Transverse colon (tissue), 4 donors: ENCODE results near the gene USO1. TPM values are rescaled to one million over a fixed set of nuclear protein-coding genes. Genes with fewer than 3 reads are reported as not detected.
"Not testable (repeated sequence)": the region's sequence is repeated elsewhere in the genome, so short reads cannot be mapped to it uniquely, and the experiment has no call there.

Experiments used
- DNase-seq: peaks from one replicate; pipeline ENCODE4 v3.0.0-alpha.2; 2019
- H3K27ac ChIP-seq, 4 donors: fragments of 200-600 bp; sonication (generic); 2 replicates each; pipeline ENCODE4 v1.5.1; 2016 to 2018; ENCODE audit warnings: inconsistent platforms in 4 of 4
- H3K27me3 ChIP-seq: fragments of 200-600 bp; sonication (generic); 2 replicates; pipeline ENCODE4 v1.5.1; 2017; ENCODE audit warnings: inconsistent platforms
- H3K36me3 ChIP-seq, 4 donors: fragments of 200-600 bp; sonication (generic); 2 replicates each; pipeline ENCODE4 v1.5.1; 2017 to 2019; ENCODE audit warnings: inconsistent platforms in 4 of 4
- H3K4me1 ChIP-seq, 4 donors: fragments of 200-600 bp; sonication (generic); 2 replicates each; pipeline ENCODE4 v1.5.1; 2017 to 2020; ENCODE audit warnings: inconsistent platforms in 4 of 4
- H3K4me3 ChIP-seq, 4 donors: fragments of 200-600 bp; sonication (generic); 1 replicate in 1 of 4; 2 replicates in 3 of 4; pipeline versions ENCODE4 v1.5.1 to v1.6.1; 2017 to 2019; ENCODE audit warnings: inconsistent platforms in 4 of 4
- H3K9me3 ChIP-seq, 2 donors: fragments of 200-600 bp; sonication (generic); 2 replicates each; pipeline ENCODE4 v1.5.1; 2017 to 2019; ENCODE audit warnings: inconsistent platforms in 2 of 2
- EP300 ChIP-seq: sonication (generic); formaldehyde crosslinking; IDR thresholded peaks from one replicate; pipeline ENCODE4 v1.6.1; 2017; ENCODE audit warnings: antibody characterized with exemption, low read depth
- POLR2A ChIP-seq: fragments of 450-650 bp; IDR thresholded peaks from one replicate; pipeline ENCODE4 v1.6.1; 2016; ENCODE audit warnings: antibody characterized with exemption, mild to moderate bottlenecking, moderate library complexity
- POLR2AphosphoS5 ChIP-seq, 3 donors: sonication (generic); formaldehyde crosslinking; IDR thresholded peaks; one replicate each; pipeline ENCODE4 v1.6.1; 2016; ENCODE audit warnings: antibody characterized with exemption in 3 of 3
- WGBS, 2 donors: methylation state at CpG; one replicate each; pipeline ENCODE4 v1.1.5; 2018; ENCODE audit warnings: low coverage in 1 of 2; 5-methylcytosine and 5-hydroxymethylcytosine counted together
- in situ Hi-C, 4 donors: fragments of 200-750 bp; cut with MboI; loops; one replicate each; pipeline versions ENCODE4 v1.15.0 to v1.15.1; 2017; ENCODE audit warnings: low sequenced_read_pairs in 3 of 4, low pct_ligation_motif_present in 1 of 4, low pct_unique_long_range_greater_than_20kb in 1 of 4
- intact Hi-C: fragments of 100-400 bp; cut with DNase I; formaldehyde crosslinking; loops from one replicate; pipeline ENCODE4 v1.15.1; 2023; ENCODE audit warnings: low total_unique reads
- total RNA-seq, 4 donors: library from RNA; depleted of rRNA; stranded (reverse); fragments of >200 nt; gene quantifications; one replicate each; pipeline ENCODE4 v1.1.0, GENCODE V29; 2016
- TF ChIP-seq, protein P1 (sequence below), 5 experiments: fragments of 200-600 bp in 3 of 5; fragments of 450-650 bp in 2 of 5; sonication (generic) in 3 of 5; IDR thresholded peaks; 1 replicate in 2 of 5; 2 replicates in 3 of 5; pipeline ENCODE4 v1.5.1; 2016 to 2017; ENCODE audit warnings: antibody characterized with exemption in 5 of 5, inconsistent platforms in 3 of 5, mild to moderate bottlenecking in 2 of 5, moderate library complexity in 1 of 5

The USO1 gene
- total RNA-seq, 4 donors from 2014 or later = 24.3 to 110 (median 61.0) TPM

DNA sequence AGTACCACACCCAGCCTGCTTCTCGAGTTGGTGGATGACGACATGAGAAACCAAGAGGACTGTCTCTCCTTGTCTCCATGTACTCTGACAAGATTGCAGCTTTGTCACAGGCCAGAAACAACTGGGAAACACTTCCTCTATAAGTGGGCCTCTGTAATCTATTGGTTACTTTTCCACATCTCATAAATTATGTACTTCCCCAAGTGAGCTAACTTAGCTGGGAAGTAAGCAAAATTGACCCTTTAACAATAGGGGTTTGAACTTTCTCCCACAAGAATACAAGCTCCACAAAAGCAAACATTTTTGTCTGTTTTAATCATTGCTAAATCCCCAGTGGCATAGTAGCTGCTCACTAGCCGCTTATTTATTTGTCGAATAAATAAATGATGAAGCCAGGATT, 14.1 kb upstream of the USO1 start:
- Histone ChIP-seq H3K27me3 (no peaks in the 10 kb centered on the region), H3K4me3 (no peak overlapping the region), H3K36me3 (no peaks in the 10 kb centered on the region), H3K9me3 (no peaks in the 10 kb centered on the region), H3K27ac (no peak overlapping the region), H3K4me1 (peaks cover 0 to 12% (median 2%) of the 10 kb centered on the region in 4 donors)
- in situ Hi-C loops (no loop called here), intact Hi-C loops (no loop called here)
- 81 to 90% methylated on average over 2 to 4 of the region's 4 CpGs for WGBS, 2 donors
- TF ChIP-seq, protein P1, sequence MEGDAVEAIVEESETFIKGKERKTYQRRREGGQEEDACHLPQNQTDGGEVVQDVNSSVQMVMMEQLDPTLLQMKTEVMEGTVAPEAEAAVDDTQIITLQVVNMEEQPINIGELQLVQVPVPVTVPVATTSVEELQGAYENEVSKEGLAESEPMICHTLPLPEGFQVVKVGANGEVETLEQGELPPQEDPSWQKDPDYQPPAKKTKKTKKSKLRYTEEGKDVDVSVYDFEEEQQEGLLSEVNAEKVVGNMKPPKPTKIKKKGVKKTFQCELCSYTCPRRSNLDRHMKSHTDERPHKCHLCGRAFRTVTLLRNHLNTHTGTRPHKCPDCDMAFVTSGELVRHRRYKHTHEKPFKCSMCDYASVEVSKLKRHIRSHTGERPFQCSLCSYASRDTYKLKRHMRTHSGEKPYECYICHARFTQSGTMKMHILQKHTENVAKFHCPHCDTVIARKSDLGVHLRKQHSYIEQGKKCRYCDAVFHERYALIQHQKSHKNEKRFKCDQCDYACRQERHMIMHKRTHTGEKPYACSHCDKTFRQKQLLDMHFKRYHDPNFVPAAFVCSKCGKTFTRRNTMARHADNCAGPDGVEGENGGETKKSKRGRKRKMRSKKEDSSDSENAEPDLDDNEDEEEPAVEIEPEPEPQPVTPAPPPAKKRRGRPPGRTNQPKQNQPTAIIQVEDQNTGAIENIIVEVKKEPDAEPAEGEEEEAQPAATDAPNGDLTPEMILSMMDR (IDR thresholded peaks at IDR 0.05) = no peak
- TF ChIP-seq POLR2AphosphoS5 (IDR thresholded peaks at IDR 0.05) (no peak), POLR2A (no peak), EP300 (no peak)
- DNase-seq = no peak

DNA sequence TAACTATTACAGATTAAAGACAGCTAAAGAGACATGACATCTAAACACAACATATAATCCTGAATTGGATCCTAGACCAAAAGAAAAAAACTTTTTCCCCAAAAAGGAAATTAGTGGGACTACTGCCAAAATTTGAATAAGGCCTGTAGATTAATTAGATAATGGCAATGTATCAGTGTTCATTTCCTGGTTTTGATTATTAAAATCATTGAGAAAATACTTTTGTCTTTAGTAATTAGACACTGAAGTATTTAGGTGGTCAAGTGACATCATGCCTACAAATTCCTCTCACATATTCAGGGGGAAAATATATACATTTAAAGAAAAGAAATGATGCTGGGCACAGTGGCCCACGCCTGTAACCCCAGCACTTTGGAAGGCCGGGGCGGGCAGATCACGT, 10.4 kb upstream of the USO1 start:
- TF ChIP-seq, protein P1 (IDR thresholded peaks at IDR 0.05) = no peak
- TF ChIP-seq POLR2AphosphoS5 (IDR thresholded peaks at IDR 0.05) = no peak
- no peak for TF ChIP-seq EP300
- TF ChIP-seq POLR2A = no peak
- H3K4me3 ChIP-seq = no peak overlapping the region
- H3K27ac ChIP-seq = no peak overlapping the region
- in situ Hi-C loops (no loop called here), intact Hi-C loops (no loop called here)
- H3K9me3 ChIP-seq = no peaks in the 10 kb centered on the region
- H3K27me3 ChIP-seq = no peaks in the 10 kb centered on the region
- WGBS, 2 donors = 92 to 96% methylated on average over 2 to 4 of the region's 4 CpGs
- no peaks in the 10 kb centered on the region for H3K36me3 ChIP-seq
- DNase-seq = no peak
- H3K4me1 ChIP-seq = peaks cover 0 to 12% (median 0%) of the 10 kb centered on the region in 4 donors

DNA sequence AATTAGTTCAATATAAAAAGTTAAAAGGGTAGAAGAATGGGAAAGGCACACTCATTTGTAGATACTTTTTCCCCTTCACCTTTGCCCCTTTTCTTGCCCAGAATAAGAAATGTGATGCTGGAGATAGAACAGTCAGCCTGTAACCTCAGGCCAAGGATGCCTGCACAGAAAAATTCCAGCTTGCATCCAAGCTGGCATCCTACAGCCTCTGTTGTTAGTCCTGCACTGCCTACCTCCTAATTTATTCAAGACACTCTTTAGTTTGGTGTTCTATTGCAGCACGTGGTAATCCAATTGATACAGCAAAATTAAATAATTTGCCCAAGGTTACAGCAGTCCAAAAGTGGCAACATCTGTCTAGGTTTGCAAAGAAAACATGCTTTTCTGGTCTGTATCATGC, 9.7 kb upstream of the USO1 start:
- peak overlapping the region in 2 of 4 donors; percentile 1 to 35 for H3K27ac ChIP-seq
- in situ Hi-C loops = no loop called here
- 67 to 69% methylated on average over 1 of the region's 1 CpG for WGBS, 2 donors
- H3K9me3 ChIP-seq = no peaks in the 10 kb centered on the region
- no peaks in the 10 kb centered on the region for H3K36me3 ChIP-seq
- no peaks in the 10 kb centered on the region for H3K27me3 ChIP-seq
- TF ChIP-seq POLR2AphosphoS5 (IDR thresholded peaks at IDR 0.05) = no peak
- TF ChIP-seq POLR2A = no peak
- TF ChIP-seq, protein P1 (IDR thresholded peaks at IDR 0.05) = no peak
- no peak for TF ChIP-seq EP300
- no peak for DNase-seq
- no peak overlapping the region for H3K4me3 ChIP-seq
- intact Hi-C loops = no loop called here
- peaks cover 0 to 12% (median 0%) of the 10 kb centered on the region in 4 donors for H3K4me1 ChIP-seq

DNA sequence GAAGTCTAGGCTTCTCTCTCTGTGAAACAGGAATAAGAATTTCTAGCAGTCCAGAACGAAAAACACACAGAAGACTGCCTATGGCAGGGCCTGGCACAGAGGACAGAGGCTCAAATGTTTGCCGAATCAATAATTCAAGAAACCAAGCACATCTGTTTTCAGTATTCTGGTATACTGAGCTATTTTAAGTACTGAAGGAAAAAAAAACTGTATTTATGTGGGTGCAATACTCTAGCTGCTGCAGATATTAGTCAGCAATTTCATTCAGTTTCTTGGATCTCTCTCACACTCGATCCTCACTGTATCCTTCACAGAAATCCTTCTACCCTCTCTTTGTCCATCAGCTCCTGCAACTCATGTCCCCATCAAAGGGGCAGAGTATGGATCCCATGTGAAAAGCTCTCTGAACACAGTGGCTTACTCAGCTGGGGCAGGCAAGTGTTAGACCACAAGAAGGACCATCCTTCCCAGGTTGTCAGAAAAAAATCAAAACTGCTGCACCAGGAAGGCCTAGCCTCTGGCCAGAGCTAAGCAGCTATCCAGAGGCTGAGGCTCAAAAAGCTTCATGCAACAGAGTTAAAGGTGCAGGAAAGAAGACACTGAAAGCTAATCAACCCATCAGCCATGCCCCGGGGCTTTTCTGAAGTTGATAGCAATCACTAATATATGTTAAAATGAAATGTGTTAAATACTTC, 9.1 kb upstream of the USO1 start:
- H3K27me3 ChIP-seq = no peaks in the 10 kb centered on the region
- H3K27ac ChIP-seq = peak overlapping the region in 3 of 4 donors; percentile 1 to 35 (median 14)
- WGBS, 2 donors = 43 to 65% methylated on average over 4 of the region's 4 CpGs
- H3K36me3 ChIP-seq = no peaks in the 10 kb centered on the region
- DNase-seq = no peak
- no peaks in the 10 kb centered on the region for H3K9me3 ChIP-seq
- intact Hi-C loops = no loop called here
- H3K4me3 ChIP-seq = no peak overlapping the region
- TF ChIP-seq EP300 (no peak), POLR2AphosphoS5 (IDR thresholded peaks at IDR 0.05) (no peak), POLR2A (no peak)
- TF ChIP-seq, protein P1 (IDR thresholded peaks at IDR 0.05) = no peak
- peaks cover 0 to 12% (median 0%) of the 10 kb centered on the region in 4 donors for H3K4me1 ChIP-seq
- in situ Hi-C loops = no loop called here

DNA sequence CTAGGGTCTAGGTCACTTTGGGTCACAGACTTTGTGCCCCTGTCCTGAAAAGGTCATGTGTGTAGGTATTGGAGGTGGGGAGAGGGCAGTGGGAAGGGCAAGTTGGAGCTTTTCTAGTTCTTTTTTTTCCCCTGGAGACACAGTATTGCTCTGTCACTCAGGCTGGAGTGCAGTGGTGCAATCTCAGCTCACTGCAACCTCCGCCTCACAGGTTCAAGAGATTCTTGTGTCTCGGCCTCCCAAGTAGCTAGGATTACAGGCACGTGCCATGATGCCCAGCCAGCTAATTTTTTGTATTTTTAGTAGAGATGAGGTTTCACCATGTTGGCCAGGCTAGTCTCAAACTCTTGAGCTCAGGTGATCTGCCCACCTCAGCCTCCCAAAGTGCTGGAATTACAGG, 8.3 kb upstream of the USO1 start:
- H3K4me3 ChIP-seq, H3K36me3 ChIP-seq, H3K27ac ChIP-seq, H3K27me3 ChIP-seq, intact Hi-C loops, in situ Hi-C loops, DNase-seq, H3K9me3 ChIP-seq: not testable (repeated sequence)
- 97% methylated on average over 3 of the region's 3 CpGs; no CpG with 5 or more reads in 1 of the 2 donors for WGBS, 2 donors
- peaks cover 0 to 12% (median 0%) of the 10 kb centered on the region in 4 donors for H3K4me1 ChIP-seq
